HCT116 (cell line): Measurements from ENCODE around the gene MAP2K6. TPM values are rescaled to one million over a fixed set of nuclear protein-coding genes. Genes with fewer than 3 reads are reported as not detected.

Experiments used
- ATAC-seq: fragments of 200-7000 bp; cut with Tn5 transposase; 2 replicates; pipeline ENCODE4 v1.9.1; 2020; ENCODE audit warnings: mild to moderate bottlenecking, moderate library complexity
- BruUV-seq: library from RNA; stranded (reverse); fragments of 400-500 nt; replicated peaks from 2 replicates; lab custom pipeline; 2021; lab: Mats Ljungman, UMichigan
- CTCF ChIA-PET: fragments of 300-600 bp; sonication (Branson Sonifier 250); formaldehyde crosslinking; loops from one replicate; lab custom pipeline; 2021; ENCODE audit warnings: antibody characterized with exemption; lab: Charles Lee
- POLR2A ChIA-PET: fragments of 300-600, 350-600 bp; sonication (Branson Sonifier 250); formaldehyde crosslinking; loops from one replicate; lab custom pipeline; 2021; ENCODE audit warnings: antibody characterized with exemption; lab: Charles Lee
- RAD21 ChIA-PET, 2 experiments: fragments of 300-600 bp; sonication (Branson Sonifier 250); formaldehyde crosslinking; loops; one replicate each; lab custom pipeline; 2023; ENCODE audit warnings: low total read pairs in 2 of 2; ENCODE audit not compliant: uncharacterized antibody in 2 of 2, unreplicated experiment in 2 of 2, low non-redundant PET in 1 of 2; lab: Charles Lee
- DNase-seq: peaks from one replicate; pipeline ENCODE4 v3.0.0-alpha.2; 2010; ENCODE audit warnings: low read depth, low spot score
- H2AFZ ChIP-seq: fragments of 200-600 bp; shearing (Covaris generic), sonication (generic); 2 replicates; pipeline ENCODE4 v1.6.1; 2017; ENCODE audit warnings: low read depth, mixed run types, mixed read lengths, antibody characterized with exemption, low read length; ENCODE audit not compliant: poor library complexity, severe bottlenecking
- H3K27ac ChIP-seq: 2 replicates; pipeline ENCODE4 v1.5.1; 2012; ENCODE audit warnings: low read depth, low read length
- H3K27me3 ChIP-seq: fragments of 200-600 bp; sonication (generic); 2 replicates; pipeline ENCODE4 v1.6.1; 2016; ENCODE audit warnings: mixed run types, low read length, mixed read lengths; ENCODE audit not compliant: insufficient read depth
- H3K36me3 ChIP-seq, 2 experiments: fragments of 200-500 bp in 1 of 2; fragments of 200-600 bp in 1 of 2; sonication (Bioruptor generic) in 1 of 2; sonication (generic) in 1 of 2; 2 replicates each; pipeline versions ENCODE4 v1.5.1 to v1.6.1; 2014 to 2016; ENCODE audit warnings: low read length in 2 of 2, inconsistent platforms in 1 of 2, mixed read lengths in 1 of 2, mixed run types in 1 of 2; ENCODE audit not compliant: insufficient read depth in 2 of 2, control insufficient read depth in 1 of 2
- H3K4me1 ChIP-seq, 2 experiments: fragments of 200-600 bp in 1 of 2; sonication (generic) in 1 of 2; 2 replicates each; pipeline versions ENCODE4 v1.5.1 to v1.6.1; 2012 to 2017; ENCODE audit warnings: low read length in 2 of 2, inconsistent platforms in 1 of 2, mild to moderate bottlenecking in 1 of 2, mixed read lengths in 1 of 2, mixed run types in 1 of 2, moderate library complexity in 1 of 2; ENCODE audit not compliant: insufficient read depth in 2 of 2, control insufficient read depth in 1 of 2
- H3K4me2 ChIP-seq: fragments of 200-600 bp; sonication (generic); 2 replicates; pipeline ENCODE4 v1.6.1; 2017; ENCODE audit warnings: mixed run types, low read length, mixed read lengths
- H3K4me3 ChIP-seq, 2 experiments: fragments of 200-600 bp in 1 of 2; sonication (generic) in 1 of 2; replicated peaks in 1 of 2; 2 replicates each; pipeline ENCODE4 v1.5.1; 2011 to 2016; ENCODE audit warnings: low read length in 2 of 2, control low read depth in 1 of 2, low read depth in 1 of 2, mild to moderate bottlenecking in 1 of 2, mixed read lengths in 1 of 2, mixed run types in 1 of 2
- H3K79me2 ChIP-seq: fragments of 200-600 bp; sonication (generic); 2 replicates; pipeline ENCODE4 v1.6.1; 2017; ENCODE audit warnings: mild to moderate bottlenecking, mixed run types, low read length, moderate library complexity, mixed read lengths; ENCODE audit not compliant: insufficient read depth
- H3K9ac ChIP-seq: fragments of 200-600 bp; sonication (generic); 2 replicates; pipeline ENCODE4 v1.6.1; 2016; ENCODE audit warnings: low read length, mixed read lengths
- H3K9me2 ChIP-seq: fragments of 200-600 bp; sonication (generic), shearing (Covaris generic); 2 replicates; pipeline ENCODE4 v1.6.1; 2017; ENCODE audit warnings: mixed run types, mild to moderate bottlenecking, moderate library complexity; ENCODE audit not compliant: insufficient read depth
- H3K9me3 ChIP-seq, 2 experiments: fragments of 200-500 bp in 1 of 2; fragments of 200-600 bp in 1 of 2; sonication (Bioruptor generic) in 1 of 2; sonication (generic) in 1 of 2; 2 replicates each; pipeline ENCODE4 v1.6.1; 2014 to 2017; ENCODE audit warnings: low read length in 2 of 2, mixed read lengths in 2 of 2, inconsistent platforms in 1 of 2, low read depth in 1 of 2, mild to moderate bottlenecking in 1 of 2, mixed run types in 1 of 2, moderate library complexity in 1 of 2; ENCODE audit not compliant: control insufficient read depth in 1 of 2, insufficient read depth in 1 of 2
- H4K20me1 ChIP-seq: fragments of 200-600 bp; sonication (generic), shearing (Covaris generic); 2 replicates; pipeline ENCODE4 v1.6.1; 2017; ENCODE audit warnings: mixed run types, mild to moderate bottlenecking, moderate library complexity; ENCODE audit not compliant: insufficient read depth
- CBX3 ChIP-seq: IDR thresholded peaks from 2 replicates; pipeline ENCODE4 v1.6.1; 2012; ENCODE audit warnings: low read depth
- CEBPB ChIP-seq: IDR thresholded peaks from 2 replicates; pipeline ENCODE4 v1.6.1; 2012; ENCODE audit warnings: low read depth
- EGR1 ChIP-seq: IDR thresholded peaks from 2 replicates; pipeline ENCODE4 v1.6.1; 2012; ENCODE audit warnings: low read depth
- ELF1 ChIP-seq: IDR thresholded peaks from 2 replicates; pipeline ENCODE4 v1.6.1; 2012; ENCODE audit warnings: low read depth, borderline replicate concordance
- EZH2 ChIP-seq: fragments of 200-600 bp; sonication (generic); IDR thresholded peaks from 2 replicates; pipeline ENCODE4 v1.6.1; 2017; ENCODE audit warnings: antibody characterized with exemption, mixed run types
- EZH2phosphoT487 ChIP-seq: fragments of 200-600 bp; IDR thresholded peaks from 2 replicates; pipeline ENCODE4 v1.6.1; 2018; ENCODE audit warnings: antibody characterized with exemption, borderline replicate concordance
- MAX ChIP-seq: IDR thresholded peaks from 2 replicates; pipeline ENCODE4 v1.6.1; 2012
- POLR2AphosphoS5 ChIP-seq: IDR thresholded peaks from 2 replicates; pipeline ENCODE4 v1.6.1; 2011; ENCODE audit warnings: mild to moderate bottlenecking, low read depth, low read length, moderate library complexity
- RAD21 ChIP-seq: IDR thresholded peaks from 2 replicates; pipeline ENCODE4 v1.6.1; 2012; ENCODE audit warnings: low read depth, mild to moderate bottlenecking
- SIN3A ChIP-seq: IDR thresholded peaks from 2 replicates; pipeline ENCODE4 v1.6.1; 2012; ENCODE audit warnings: low read depth
- SRF ChIP-seq: IDR thresholded peaks from 2 replicates; pipeline ENCODE4 v1.6.1; 2012; ENCODE audit warnings: low read depth
- TCF7L2 ChIP-seq: IDR thresholded peaks from 2 replicates; pipeline ENCODE4 v1.7.0; 2011; ENCODE audit warnings: borderline replicate concordance, inconsistent platforms; ENCODE audit not compliant: insufficient read depth, insufficient read length; ENCODE audit errors: extremely low read depth
- ZBTB33 ChIP-seq: IDR thresholded peaks from 2 replicates; pipeline ENCODE4 v1.6.1; 2011; ENCODE audit warnings: mild to moderate bottlenecking, low read length, moderate library complexity; ENCODE audit not compliant: insufficient replicate concordance; ENCODE audit errors: extremely low read depth
- ZFX ChIP-seq: fragments of 450-650 bp; IDR thresholded peaks from 2 replicates; pipeline ENCODE4 v1.6.1; 2017
- ZNF274 ChIP-seq: fragments of 200-500 bp; sonication (Bioruptor generic); IDR thresholded peaks from 2 replicates; pipeline ENCODE4 v1.6.1; 2014; ENCODE audit warnings: mild to moderate bottlenecking, low read depth, low read length, inconsistent platforms
- intact Hi-C: fragments of 100-400 bp; cut with micrococcal nuclease; formaldehyde crosslinking; loops from 2 replicates; pipeline ENCODE4 v1.10.0; 2022
- total RNA-seq: library from RNA; stranded (reverse); gene quantifications from one replicate; pipeline ENCODE4 v1.2.1, GENCODE V29; 2021; ENCODE audit not compliant: unreplicated experiment
- TF ChIP-seq, protein P1 (sequence below), 3 experiments: fragments of 200-600 bp in 1 of 3; sonication (generic) in 1 of 3; IDR thresholded peaks in 2 of 3; conservative IDR thresholded peaks in 1 of 3; 2 replicates each; pipeline ENCODE4 v1.5.1; 2012 to 2017; ENCODE audit warnings: low read depth in 2 of 3, low read length in 2 of 3, antibody characterized with exemption in 1 of 3, borderline replicate concordance in 1 of 3, control low read depth in 1 of 3, mild to moderate bottlenecking in 1 of 3, mixed read lengths in 1 of 3, mixed run types in 1 of 3, moderate library complexity in 1 of 3; ENCODE audit not compliant: insufficient read depth in 1 of 3
- TF ChIP-seq, protein P2 (sequence below): IDR thresholded peaks from 2 replicates; pipeline ENCODE4 v1.6.1; 2012; ENCODE audit warnings: low read depth

Gene MAP2K6
- total RNA-seq, 1 experiment from 2014 or later, result 0.22 TPM

DNA sequence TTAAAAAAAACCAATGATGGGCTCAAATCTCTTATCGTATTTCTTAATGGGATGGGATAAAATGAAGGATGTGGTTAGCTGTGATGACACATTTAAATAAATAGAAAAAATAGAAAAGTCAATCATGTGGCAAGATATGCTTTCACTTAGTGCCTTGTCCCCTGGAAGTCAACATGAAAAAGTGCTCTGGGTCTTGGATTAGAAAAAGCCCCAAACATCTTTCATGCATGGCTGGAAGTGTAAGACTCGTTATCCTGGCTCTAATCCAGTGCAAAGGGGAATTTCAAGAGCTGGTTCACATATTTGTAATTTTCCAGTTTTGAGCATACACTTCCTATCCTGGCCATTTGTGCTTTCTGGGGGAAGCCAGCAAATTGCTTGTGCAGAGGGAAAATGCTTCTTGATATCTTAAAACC, 160.9 kb downstream of the MAP2K6 start:
- BruUV-seq, result no TSS peak
- CTCF ChIA-PET, result interaction anchor here (1.5 kb wide), 1 partner anchor 32 kb away, joined by 3 read pairs; no protein-coding TSS in a partner anchor
- TF ChIP-seq ZNF274 (no peak), ZBTB33 (no peak), EZH2 (no peak), SRF (no peak), TCF7L2 (no peak), POLR2AphosphoS5 (no peak), CEBPB (no peak), MAX (no peak), ELF1 (no peak), ZFX (no peak), RAD21 (no peak), EZH2phosphoT487 (no peak), CBX3 (no peak), SIN3A (no peak), EGR1 (no peak)
- TF ChIP-seq, protein P1, sequence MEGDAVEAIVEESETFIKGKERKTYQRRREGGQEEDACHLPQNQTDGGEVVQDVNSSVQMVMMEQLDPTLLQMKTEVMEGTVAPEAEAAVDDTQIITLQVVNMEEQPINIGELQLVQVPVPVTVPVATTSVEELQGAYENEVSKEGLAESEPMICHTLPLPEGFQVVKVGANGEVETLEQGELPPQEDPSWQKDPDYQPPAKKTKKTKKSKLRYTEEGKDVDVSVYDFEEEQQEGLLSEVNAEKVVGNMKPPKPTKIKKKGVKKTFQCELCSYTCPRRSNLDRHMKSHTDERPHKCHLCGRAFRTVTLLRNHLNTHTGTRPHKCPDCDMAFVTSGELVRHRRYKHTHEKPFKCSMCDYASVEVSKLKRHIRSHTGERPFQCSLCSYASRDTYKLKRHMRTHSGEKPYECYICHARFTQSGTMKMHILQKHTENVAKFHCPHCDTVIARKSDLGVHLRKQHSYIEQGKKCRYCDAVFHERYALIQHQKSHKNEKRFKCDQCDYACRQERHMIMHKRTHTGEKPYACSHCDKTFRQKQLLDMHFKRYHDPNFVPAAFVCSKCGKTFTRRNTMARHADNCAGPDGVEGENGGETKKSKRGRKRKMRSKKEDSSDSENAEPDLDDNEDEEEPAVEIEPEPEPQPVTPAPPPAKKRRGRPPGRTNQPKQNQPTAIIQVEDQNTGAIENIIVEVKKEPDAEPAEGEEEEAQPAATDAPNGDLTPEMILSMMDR (IDR thresholded peaks at IDR 0.05 in 2 of 3, conservative IDR thresholded peaks at IDR 0.05 in 1 of 3; ENCODE audit: borderline replicate concordance in 1 of 3, insufficient read depth in 1 of 3, low read depth in 2 of 3, low read length in 2 of 3), result no peak
- TF ChIP-seq, protein P2, sequence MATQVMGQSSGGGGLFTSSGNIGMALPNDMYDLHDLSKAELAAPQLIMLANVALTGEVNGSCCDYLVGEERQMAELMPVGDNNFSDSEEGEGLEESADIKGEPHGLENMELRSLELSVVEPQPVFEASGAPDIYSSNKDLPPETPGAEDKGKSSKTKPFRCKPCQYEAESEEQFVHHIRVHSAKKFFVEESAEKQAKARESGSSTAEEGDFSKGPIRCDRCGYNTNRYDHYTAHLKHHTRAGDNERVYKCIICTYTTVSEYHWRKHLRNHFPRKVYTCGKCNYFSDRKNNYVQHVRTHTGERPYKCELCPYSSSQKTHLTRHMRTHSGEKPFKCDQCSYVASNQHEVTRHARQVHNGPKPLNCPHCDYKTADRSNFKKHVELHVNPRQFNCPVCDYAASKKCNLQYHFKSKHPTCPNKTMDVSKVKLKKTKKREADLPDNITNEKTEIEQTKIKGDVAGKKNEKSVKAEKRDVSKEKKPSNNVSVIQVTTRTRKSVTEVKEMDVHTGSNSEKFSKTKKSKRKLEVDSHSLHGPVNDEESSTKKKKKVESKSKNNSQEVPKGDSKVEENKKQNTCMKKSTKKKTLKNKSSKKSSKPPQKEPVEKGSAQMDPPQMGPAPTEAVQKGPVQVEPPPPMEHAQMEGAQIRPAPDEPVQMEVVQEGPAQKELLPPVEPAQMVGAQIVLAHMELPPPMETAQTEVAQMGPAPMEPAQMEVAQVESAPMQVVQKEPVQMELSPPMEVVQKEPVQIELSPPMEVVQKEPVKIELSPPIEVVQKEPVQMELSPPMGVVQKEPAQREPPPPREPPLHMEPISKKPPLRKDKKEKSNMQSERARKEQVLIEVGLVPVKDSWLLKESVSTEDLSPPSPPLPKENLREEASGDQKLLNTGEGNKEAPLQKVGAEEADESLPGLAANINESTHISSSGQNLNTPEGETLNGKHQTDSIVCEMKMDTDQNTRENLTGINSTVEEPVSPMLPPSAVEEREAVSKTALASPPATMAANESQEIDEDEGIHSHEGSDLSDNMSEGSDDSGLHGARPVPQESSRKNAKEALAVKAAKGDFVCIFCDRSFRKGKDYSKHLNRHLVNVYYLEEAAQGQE, result no peak
- ATAC-seq, result no peak
- Histone ChIP-seq H3K4me1 (no peaks in the 10 kb centered on the region), H3K36me3 (no peaks in the 10 kb centered on the region), H2AFZ (no peak overlapping the region), H3K9me3 (no peaks in the 10 kb centered on the region), H3K9ac (no peak overlapping the region), H3K79me2 (no peaks in the 10 kb centered on the region), H4K20me1 (no peaks in the 10 kb centered on the region), H3K27ac (no peak overlapping the region), H3K27me3 (peaks cover 8% of the 10 kb centered on the region), H3K4me3 (no peak overlapping the region), H3K4me2 (no peak overlapping the region), H3K9me2 (no peaks in the 10 kb centered on the region)
- no peak for DNase-seq
- RAD21 ChIA-PET, result no interaction called here
- POLR2A ChIA-PET, result no interaction called here
- intact Hi-C loops, result no loop called here
